ENCODE results near the gene BSG.
"Not testable (repeated sequence)": the region's sequence is repeated elsewhere in the genome, so short reads cannot be mapped to it uniquely, and the experiment has no call there.

BSG gene

DNA sequence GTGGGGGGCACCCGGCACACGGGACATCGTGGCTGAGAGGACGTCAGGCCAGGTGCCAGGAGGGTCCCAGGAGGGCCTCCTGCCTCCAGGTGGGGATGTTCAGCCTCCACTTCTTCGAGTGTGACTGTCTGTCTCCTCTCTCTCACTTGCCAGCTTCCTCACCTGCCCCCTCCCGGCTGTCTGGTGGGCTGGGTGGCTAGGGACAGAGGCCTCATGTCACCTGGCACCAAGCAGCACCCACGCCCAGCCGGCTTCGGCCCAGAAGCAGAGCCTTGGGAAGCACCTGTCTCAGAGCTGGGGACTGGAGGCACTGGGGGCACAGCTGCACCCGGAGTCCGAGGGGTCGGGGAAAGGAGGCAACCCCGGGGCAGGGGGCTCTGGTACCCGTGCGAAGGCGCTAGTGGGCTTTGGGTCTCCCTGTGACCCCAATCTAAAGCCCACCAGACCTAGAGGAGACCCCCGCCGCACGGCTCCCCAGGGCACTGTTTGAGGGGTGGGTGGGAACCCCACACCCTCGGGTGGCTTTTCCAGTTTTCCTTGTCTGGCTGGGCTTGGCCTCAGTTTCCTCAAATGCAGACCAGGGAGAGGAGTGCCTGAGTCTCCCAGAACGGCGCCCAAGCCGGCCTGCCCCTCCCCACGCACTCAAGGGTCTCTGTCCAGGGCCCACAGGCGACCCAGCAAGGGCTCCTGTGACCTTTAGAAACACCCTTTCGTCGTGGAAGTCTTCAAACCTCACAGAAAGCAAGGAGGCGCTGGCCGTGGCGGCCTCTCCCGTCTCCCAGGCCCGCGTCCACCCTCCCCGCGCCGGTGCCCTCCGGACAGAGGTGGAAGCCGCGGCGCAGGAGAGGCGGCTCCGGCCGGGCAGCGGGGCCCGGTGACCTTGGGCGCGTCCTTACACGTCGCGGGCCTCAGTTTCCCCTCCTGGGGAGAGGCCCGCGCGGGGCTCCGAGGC is 16.6 kb downstream of the BSG start:
- no peak for DNase-seq

DNA sequence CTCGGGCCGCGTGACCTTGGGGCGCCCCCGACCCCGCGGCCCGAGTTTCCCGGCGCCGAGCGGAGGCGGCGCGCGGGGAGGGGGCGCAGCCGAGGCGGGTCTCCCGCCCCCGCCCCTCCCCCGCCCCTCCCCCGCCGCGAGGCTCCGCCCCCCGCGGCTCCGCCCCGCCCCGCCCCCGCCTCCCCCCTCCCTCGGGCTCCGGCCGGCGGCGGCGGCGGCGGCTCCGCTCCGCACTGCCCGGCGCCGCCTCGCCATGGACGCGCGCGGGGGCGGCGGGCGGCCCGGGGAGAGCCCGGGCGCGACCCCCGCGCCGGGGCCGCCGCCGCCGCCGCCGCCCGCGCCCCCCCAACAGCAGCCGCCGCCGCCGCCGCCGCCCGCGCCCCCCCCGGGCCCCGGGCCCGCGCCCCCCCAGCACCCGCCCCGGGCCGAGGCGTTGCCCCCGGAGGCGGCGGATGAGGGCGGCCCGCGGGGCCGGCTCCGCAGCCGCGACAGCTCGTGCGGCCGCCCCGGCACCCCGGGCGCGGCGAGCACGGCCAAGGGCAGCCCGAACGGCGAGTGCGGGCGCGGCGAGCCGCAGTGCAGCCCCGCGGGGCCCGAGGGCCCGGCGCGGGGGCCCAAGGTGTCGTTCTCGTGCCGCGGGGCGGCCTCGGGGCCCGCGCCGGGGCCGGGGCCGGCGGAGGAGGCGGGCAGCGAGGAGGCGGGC is 17.4 kb downstream of the BSG start, which contains the start of gene HCN2:
Gene HCN2 (plus strand): TSS at position 189 of the 703 bp plus-strand sequence. CDS start 65 bp downstream, at position 254.
- no peak for DNase-seq

DNA sequence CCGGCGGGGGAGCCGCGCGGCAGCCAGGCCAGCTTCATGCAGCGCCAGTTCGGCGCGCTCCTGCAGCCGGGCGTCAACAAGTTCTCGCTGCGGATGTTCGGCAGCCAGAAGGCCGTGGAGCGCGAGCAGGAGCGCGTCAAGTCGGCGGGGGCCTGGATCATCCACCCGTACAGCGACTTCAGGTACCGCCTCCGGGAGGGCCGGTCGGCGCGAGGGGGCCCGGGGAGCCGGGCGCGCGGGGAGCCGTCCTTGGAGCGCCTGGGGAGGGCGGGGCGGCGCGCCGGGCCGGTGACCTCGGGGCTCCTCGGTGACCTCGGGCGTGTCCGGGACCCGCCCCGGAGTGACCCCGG is 18.0 kb downstream of the BSG start:
- DNase-seq, result peak in 1 of 2 donors; percentile 40

DNA sequence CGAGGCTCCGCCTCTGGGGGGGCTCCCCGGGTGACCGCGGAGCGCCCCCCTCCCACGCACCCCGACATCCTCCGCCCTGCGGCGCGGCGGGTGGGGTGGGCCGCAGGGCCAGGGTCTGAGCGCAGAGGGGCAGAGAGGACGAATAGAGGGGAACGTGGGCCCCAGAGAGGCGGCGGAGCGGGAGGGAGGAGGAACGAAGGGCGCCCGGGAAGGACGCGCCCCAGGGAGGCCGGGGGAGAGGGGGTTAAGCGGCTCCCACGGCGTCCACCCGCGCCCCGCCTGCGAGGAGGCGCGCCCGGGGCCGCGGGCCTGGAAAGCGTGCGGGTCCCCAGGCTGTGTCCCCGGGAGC is 18.3 kb downstream of the BSG start:
- no peak for DNase-seq

DNA sequence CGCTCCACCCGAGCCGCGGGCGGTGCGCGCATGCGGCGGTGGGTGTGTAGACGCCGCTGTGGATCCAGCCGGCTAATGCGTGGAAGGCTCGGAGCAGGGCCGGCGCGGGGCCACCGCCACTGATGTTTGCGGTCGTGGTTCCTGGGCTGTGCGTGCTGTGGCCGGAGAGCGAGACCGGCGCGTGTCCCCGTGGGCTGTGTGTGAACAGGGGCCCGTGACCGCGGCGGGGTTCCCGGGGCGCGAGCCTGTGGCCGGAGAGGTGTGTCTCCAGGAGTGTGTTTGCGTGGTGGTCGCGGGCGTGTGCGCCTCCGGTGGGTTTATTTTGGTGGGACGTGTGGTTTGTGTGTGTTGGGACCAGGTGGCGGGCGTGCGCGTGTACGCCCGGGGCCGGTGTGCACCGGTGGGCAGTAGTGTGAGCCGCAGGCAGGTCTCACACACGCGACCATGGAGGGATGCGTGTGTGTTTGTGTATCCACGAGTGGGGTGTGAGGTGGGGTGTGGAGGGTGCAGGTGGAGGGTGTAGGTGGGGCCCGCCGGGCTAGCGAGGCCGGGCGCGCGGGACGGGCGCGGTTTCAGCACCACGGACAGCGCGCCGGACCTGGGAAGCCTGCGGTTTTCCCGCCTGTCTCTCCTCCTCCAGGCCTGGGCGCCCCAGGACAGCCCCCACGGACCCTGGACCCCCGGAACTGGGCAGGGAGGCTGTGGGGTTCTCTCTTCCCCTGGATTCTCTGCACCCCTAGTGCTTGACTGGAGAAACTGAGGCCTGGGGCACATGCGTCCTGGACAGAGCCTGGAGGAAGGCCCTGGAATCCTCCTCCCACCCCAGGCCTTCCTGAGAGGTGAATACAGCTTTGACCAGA is 18.9 kb downstream of the BSG start:
- DNase-seq, result no peak

DNA sequence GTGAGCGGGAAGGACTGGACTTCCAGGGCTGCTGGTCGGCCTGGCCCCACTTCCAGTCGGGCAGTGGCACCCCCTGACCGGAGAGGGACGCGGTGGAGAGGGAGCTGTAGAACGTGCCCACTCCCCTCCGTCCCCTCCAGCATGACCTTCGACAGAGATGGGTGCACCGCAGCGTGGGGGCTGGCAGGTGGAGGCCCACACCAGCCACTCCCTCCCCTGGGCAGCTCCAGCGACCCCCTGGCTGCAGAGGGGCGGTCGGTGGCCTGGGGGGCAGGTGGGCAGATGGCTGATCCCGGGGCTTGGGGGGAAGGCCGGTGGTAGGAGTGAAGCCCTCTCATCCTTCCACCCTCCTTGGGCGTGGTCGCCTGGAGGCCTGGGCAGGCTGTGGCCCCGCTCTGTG is 19.7 kb downstream of the BSG start:
- no peak for DNase-seq

DNA sequence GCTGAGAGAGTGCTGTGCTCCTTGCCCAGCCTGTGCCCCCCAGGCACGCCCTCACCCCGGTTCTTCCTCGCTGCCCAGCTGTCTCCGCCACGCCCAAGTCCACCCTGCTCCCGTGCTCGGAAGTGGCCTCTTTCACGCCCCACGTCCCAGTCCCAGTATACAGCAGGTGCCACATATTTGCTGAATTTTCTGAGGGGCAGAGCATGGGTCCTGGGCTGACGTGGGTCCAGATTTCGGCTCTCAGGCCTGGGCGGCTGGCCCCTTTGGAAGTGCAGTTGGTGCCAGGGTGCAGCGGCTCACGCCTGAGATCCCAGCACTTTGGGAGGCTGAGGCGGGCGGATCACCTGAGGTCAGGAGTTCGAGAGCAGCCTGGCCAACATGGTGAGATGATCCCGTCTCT is 20.7 kb downstream of the BSG start:
- DNase-seq, result no peak

DNA sequence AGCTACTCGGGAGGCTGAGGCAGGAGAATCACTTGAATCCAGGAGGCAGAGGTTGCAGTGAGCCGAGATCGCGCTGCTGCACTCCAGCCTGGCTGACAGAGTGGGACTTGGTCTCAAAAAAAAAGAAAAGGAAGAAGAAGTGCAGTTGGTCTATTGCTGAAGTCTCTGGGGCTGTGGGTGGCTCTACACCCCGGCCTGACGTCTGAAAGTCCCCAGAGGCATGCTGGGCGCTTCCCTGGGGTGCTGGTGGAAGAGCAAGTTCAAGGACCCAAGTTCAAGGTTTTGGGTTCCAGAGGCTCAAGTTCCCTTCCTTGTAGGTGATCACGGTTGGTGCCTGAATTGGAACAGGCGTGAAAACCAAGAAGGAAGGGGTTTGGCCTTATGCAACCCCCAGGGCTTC is 21.1 kb downstream of the BSG start:
- no peak for DNase-seq

DNA sequence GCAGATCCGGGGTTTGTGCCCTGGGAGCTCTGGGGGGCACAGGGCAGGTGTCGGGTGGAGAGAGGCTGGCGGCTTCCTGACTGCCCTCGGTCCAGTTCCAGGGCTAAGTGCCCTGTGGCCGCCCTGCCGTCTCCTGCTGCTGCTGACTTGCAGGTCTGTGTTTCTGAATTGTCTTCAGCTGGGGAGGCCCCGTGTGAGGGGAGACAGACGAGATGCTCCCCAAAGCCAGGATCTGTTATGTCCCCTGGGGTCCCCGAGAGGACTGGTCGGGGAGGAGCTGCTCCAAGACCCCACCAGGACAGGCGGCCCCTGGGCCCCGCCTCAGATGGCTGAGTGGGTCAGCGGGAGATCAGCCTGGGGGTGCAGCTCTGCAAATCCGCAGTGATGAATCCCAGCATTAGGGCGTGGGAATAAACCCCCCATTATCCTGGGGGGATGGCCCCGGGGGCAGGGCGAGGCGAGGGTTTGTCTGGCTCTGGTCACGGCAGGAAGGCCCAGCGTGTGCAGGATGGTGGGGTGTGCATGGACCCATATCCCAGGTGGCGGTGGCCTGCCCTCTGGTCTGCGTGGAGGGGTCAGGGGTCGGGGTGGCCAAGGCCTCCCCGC is 22.0 kb downstream of the BSG start:
- DNase-seq, result no peak

DNA sequence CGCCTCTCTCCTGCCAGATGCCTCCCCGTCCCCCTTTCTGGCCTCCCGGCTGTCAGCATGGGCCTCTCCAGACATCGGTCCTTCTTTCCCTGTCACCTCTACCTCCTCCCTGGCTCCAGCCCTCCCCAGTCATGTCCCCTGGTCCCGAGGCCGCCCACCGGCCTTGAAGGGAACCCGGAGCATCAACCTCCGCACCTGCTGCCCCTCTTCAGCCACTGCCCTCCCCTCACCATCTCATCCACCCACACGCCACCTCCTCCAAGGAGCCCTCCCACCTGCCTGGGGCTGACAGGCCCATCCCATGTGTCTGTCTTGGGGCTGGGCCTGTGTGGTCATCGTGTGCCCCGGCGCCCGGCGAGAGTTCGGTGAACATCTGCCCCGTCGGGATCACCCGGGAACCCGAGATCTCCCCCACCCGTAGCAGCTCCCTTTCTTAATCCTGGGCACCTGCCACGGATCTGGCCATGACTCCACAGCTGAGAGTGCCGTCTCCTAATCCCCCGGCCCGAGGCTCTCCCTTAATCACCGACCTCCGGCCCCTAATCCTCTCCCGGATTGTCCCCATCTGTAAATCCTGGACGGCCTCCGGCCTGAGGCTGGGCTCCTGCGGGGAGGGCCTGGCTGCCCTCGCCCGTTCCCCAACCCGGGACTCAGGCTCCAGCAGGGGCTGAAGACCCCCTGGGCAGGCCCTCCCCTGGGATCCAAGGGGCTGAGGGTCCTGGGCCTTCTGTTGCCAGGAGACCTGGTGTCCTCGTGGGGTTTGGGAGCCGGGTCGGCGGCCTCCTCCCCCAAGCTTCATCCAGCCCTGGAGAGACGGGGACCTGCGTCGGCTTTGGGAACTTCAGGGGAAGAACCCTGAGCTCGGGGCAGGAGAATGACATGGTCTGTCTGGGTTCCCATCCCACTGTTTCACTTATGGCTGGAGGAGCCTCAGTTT is 23.2 kb downstream of the BSG start:
- no peak for DNase-seq

DNA sequence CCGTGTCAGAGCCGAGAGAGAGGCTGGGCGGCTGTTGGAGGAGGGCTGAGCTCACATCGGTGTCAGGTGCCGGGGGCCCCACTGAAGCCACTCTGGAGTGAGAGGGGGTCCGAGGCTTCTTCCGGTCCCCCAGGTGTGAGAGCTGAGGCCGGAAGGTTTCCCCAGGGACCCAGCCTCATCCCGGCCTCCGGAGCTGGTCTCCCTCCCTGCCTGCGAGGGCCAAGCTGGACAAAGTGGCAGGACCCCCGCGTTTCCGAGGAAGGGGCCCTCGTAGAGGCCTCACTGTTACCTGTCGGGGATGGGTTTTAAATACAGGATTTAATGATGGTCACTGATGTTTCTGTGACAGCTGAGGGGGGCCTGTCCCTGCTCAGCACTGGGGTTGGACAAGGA is 23.9 kb downstream of the BSG start:
- DNase-seq, result no peak

DNA sequence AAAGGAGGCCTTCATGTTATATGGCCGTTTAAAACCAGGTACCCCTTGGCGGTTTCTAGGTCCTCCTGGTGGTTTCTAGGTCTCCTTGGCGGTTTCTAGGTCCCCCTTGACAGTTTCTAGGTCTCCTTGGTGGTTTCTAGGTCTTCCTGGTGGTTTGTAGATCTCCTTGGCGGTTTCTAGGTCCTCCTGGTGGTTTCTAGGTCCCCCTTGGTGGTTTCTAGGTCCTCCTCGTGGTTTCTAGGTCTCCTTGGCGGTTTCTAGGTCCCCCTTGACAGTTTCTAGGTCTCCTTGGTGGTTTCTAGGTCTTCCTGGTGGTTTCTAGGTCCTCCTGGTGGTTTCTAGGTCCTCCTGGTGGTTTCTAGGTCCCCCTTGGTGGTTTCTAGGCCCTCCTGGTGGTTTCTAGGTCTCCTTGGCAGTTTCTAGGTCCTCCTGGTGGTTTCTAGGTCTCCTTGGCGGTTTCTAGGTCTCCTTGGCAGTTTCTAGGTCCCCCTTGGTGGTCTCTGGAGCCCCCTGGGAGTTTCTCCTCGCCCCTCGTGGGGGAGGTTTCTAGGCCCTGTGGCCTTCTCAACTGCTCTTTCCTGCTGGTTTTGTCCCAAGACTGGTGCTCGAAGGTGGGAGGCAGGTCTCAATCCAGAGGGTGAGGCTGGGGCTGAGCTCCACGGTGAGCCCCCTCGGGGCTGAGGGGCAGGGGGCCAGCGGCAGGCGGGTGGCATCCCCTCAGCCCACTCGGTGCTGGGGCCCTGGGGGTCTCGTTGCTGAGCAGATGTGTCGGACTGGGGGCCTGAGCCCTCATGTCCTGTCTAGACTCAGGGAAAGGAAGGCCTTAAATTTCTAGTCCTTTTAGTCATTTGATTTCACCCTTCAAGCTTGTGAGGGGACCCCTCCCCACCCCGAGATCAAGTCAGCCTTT is 25.3 kb downstream of the BSG start:
- no peak for DNase-seq

DNA sequence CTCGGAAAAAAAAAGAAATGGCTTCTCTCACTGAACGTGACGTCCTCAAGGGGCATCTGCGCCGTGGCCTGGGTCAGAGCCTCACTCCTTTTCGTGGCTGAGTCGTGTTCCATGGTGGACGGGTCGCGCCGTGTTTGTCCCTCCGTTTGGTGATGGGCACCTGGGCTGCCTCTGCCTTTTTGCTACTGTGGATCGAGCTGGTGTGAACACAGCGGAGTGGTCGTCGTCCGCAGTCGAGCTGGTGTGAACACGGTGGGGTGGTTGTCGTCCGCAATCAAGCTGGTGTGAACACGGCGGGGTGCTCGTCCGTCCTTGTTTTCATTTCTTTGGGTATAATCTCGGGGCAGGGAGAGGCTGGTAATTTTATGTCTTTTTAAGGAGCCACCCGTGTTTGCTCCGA is 28.9 kb downstream of the BSG start:
- no peak for DNase-seq

DNA sequence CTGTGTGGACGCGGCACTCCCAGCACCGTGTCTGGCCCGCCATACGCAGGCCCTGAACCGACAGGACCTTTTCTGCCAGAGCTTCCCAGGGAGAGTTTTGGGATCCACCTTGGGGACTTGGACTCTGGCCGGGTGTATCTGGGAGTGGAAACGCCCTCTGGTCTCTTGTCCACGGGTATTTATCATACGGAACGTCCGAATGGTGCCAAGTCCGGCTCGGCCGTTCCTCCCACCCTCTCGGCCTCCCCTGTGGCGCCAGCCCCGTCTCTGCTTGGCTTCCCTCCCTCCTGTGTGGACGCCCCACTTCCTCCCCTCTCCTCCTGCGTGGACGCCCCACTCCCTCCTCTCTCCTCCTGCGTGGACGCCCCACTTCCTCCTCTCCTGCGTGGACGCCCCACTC is 29.4 kb downstream of the BSG start:
- DNase-seq, result no peak

DNA sequence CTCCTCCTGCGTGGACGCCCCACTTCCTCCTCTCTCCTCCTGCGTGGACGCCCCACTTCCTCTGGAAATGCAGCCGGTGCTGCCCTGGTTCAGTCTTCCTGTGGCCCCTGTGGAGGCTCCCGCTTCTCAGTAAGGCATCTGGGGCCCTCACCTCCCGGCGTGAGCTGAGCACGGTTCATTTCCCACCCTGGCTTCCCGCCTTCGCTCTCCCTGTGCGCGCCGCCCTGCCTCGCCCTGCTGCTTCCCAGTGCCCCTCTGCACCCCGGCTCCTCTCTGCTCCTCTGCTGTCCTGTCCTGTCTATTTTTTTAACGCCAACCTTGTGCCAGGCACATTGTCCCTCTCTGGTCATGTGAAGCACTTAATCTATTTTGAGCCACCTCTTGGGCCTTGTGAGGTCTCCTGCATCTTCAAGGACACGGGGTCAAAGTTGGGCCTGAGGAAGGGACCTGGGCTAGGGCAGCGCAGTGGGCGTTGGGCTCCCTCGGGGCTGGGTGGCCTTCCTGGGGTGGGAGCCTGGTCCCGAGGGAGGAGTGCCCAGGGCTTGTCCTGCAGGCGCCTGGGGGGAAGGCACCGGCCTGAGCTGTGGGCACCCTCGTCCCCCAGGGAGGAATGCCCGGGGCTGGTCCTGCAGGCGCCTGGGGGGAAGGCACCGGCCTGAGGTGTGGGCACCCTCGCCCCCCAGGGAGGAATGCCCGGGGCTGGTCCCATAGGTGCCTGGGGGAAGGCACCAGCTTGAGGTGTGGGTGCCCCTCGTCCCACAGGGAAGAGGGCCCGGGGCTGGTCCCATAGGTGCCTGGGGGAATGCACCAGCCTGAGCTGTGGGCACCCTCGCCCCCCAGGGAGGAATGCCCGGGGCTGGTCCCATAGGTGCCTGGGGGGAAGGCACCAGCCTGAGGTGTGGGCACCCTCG is 30.2 kb downstream of the BSG start:
- DNase-seq, result no peak

DNA sequence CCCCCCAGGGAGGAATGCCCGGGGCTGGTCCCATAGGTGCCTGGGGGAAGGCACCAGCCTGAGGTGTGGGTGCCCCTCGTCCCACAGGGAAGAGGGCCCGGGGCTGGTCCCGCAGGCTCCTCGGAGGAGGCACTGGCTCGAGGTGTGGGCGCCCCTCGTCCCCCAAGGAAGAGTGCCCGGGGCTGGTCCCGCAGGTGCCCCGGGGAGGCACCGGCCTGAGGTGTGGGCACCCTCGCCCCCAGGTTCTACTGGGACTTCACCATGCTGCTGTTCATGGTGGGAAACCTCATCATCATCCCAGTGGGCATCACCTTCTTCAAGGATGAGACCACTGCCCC is 30.9 kb downstream of the BSG start:
- DNase-seq, result not testable (repeated sequence)

DNA sequence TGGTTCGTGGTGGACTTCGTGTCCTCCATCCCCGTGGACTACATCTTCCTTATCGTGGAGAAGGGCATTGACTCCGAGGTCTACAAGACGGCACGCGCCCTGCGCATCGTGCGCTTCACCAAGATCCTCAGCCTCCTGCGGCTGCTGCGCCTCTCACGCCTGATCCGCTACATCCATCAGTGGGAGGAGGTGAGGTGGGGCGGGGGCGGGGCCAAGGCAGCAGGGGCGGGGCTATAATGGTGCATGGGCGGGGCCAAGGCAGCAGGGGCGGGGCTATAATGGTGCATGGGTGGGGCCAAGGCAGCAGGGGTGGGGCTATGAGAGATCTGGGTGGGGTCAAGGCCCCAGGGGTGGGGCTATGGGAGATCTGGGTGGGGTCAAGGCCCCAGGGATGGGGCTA is 31.4 kb downstream of the BSG start:
- not testable (repeated sequence) for DNase-seq

DNA sequence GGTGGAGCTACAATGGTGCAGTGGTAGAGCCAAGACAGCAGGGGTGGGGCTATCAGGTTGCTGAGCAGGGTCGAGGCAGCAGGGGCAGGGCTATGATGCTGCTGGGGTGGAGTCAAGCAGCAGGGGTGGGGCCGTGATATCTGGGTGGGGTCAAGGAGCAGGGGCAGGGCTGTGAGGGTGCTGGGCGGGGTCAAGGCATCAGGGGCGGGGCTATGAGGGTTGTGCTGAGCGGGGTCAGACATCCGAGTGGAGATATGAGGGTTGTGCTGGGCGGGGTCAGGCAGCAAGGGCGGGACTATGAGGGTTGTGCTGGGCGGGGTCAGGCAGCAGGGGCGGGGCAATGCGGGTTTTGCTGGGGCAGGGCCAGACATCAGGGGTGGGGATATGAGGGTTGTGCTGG is 32.0 kb downstream of the BSG start:
- peak; percentile 34 to 41 for DNase-seq
